OCI-LY1 (cell line): ENCODE results near the gene TNIP3.

Experiments used
- H2AFZ ChIP-seq: fragments of 200-600 bp; sonication (generic), shearing (Covaris generic); 2 replicates; pipeline ENCODE4 v1.6.0; 2014; ENCODE audit warnings: antibody characterized with exemption, mild to moderate bottlenecking, low read length
- H3F3A ChIP-seq: fragments of 200-600 bp; sonication (generic), shearing (Covaris generic); 2 replicates; pipeline ENCODE4 v1.6.0; 2014; ENCODE audit warnings: mild to moderate bottlenecking, antibody characterized with exemption, low read length, moderate library complexity; ENCODE audit not compliant: insufficient read depth
- H3K27ac ChIP-seq: fragments of 200-600 bp; sonication (generic); 2 replicates; pipeline ENCODE4 v1.5.1; 2014; ENCODE audit warnings: low read length, mixed run types, mild to moderate bottlenecking, low read depth; ENCODE audit not compliant: poor library complexity, severe bottlenecking
- H3K27me3 ChIP-seq: fragments of 200-600 bp; sonication (generic); 2 replicates; pipeline ENCODE4 v1.6.0; 2014; ENCODE audit warnings: antibody characterized with exemption, mild to moderate bottlenecking, low read length, moderate library complexity; ENCODE audit not compliant: insufficient read depth
- H3K36me3 ChIP-seq: fragments of 200-600 bp; sonication (generic); 2 replicates; pipeline ENCODE4 v1.6.1; 2014; ENCODE audit warnings: mild to moderate bottlenecking, antibody characterized with exemption, low read length, moderate library complexity, mixed read lengths; ENCODE audit not compliant: insufficient read depth
- H3K4me1 ChIP-seq: fragments of 200-600 bp; sonication (generic); 2 replicates; pipeline ENCODE4 v1.5.1; 2014; ENCODE audit warnings: mild to moderate bottlenecking, low read length, moderate library complexity; ENCODE audit not compliant: insufficient read depth, severe bottlenecking
- H3K4me2 ChIP-seq: fragments of 200-600 bp; sonication (generic), shearing (Covaris generic); 2 replicates; pipeline ENCODE4 v1.6.1; 2014; ENCODE audit warnings: low read length
- H3K4me3 ChIP-seq: fragments of 200-600 bp; sonication (generic); 2 replicates; pipeline ENCODE4 v1.5.1; 2014; ENCODE audit warnings: low read length, low read depth, mild to moderate bottlenecking, mixed read lengths; ENCODE audit not compliant: poor library complexity, severe bottlenecking
- H3K79me2 ChIP-seq: fragments of 200-600 bp; shearing (Covaris generic); 2 replicates; pipeline ENCODE4 v1.6.1; 2016; ENCODE audit warnings: mixed run types, low read length, mixed read lengths; ENCODE audit not compliant: insufficient read depth
- H3K9ac ChIP-seq: fragments of 200-600 bp; sonication (generic), shearing (Covaris generic); 2 replicates; pipeline ENCODE4 v1.6.1; 2014; ENCODE audit warnings: mild to moderate bottlenecking, low read length, mixed read lengths
- H3K9me2 ChIP-seq: fragments of 200-600 bp; sonication (generic), shearing (Covaris generic); 2 replicates; pipeline ENCODE4 v1.6.1; 2014; ENCODE audit warnings: low read depth, mild to moderate bottlenecking, low read length, mixed read lengths
- H3K9me3 ChIP-seq: fragments of 200-600 bp; shearing (Covaris generic); 2 replicates; pipeline ENCODE4 v1.6.1; 2014; ENCODE audit warnings: low read length, mixed read lengths
- H4K20me1 ChIP-seq: fragments of 200-600 bp; sonication (generic), shearing (Covaris generic); 2 replicates; pipeline ENCODE4 v1.6.0; 2016; ENCODE audit warnings: mild to moderate bottlenecking, low read length; ENCODE audit not compliant: insufficient read depth
- CTCF ChIP-seq: fragments of 200-600 bp; sonication (generic), shearing (Covaris generic); IDR thresholded peaks from 2 replicates; pipeline ENCODE4 v1.5.1; 2017; ENCODE audit warnings: mild to moderate bottlenecking, antibody characterized with exemption, low read length, moderate library complexity, mixed read lengths
- EZH2 ChIP-seq: fragments of 200-600 bp; sonication (generic), shearing (Covaris generic); IDR thresholded peaks from 2 replicates; pipeline ENCODE4 v1.8.0; 2017; ENCODE audit warnings: borderline replicate concordance, mixed run types, mild to moderate bottlenecking, antibody characterized with exemption, low read length, moderate library complexity, mixed read lengths

Gene TNIP3

GRCh38 chr4:121168446-121169281, 4.5 kb upstream of the TNIP3 start:
- Histone ChIP-seq H3F3A (no peaks in the 10 kb centered on the region), H3K4me2 (no peak overlapping the region), H3K27me3 (no peaks in the 10 kb centered on the region), H3K79me2 (no peaks in the 10 kb centered on the region), H3K4me3 (no peak overlapping the region), H3K36me3 (no peaks in the 10 kb centered on the region), H3K9ac (no peak overlapping the region), H3K4me1 (no peaks in the 10 kb centered on the region), H2AFZ (no peak overlapping the region), H3K9me2 (no peaks in the 10 kb centered on the region), H3K9me3 (no peaks in the 10 kb centered on the region), H4K20me1 (no peaks in the 10 kb centered on the region), H3K27ac (no peak overlapping the region)
- TF ChIP-seq EZH2 (no peak), CTCF (no peak)

- H3K9me3 ChIP-seq = no peaks in the 10 kb centered on the region
- H3K4me3 ChIP-seq = no peak overlapping the region
- no peak overlapping the region for H2AFZ ChIP-seq
- no peaks in the 10 kb centered on the region for H3K79me2 ChIP-seq
- H3K4me1 ChIP-seq = no peaks in the 10 kb centered on the region
- H4K20me1 ChIP-seq = no peaks in the 10 kb centered on the region
- H3K9ac ChIP-seq = no peak overlapping the region
- H3K9me2 ChIP-seq = no peaks in the 10 kb centered on the region
- H3K4me2 ChIP-seq = no peak overlapping the region
- H3K36me3 ChIP-seq = no peaks in the 10 kb centered on the region
- no peaks in the 10 kb centered on the region for H3K27me3 ChIP-seq
- TF ChIP-seq EZH2 (no peak), CTCF (no peak)
- H3K27ac ChIP-seq = no peak overlapping the region
- H3F3A ChIP-seq = no peaks in the 10 kb centered on the region
Observed at GRCh38 chr4:121166976-121167375, 2.9 kb upstream of the TNIP3 start.

- H3K27ac ChIP-seq = no peak overlapping the region
- H3K9me3 ChIP-seq = no peaks in the 10 kb centered on the region
- no peaks in the 10 kb centered on the region for H3K4me1 ChIP-seq
- no peak overlapping the region for H3K4me3 ChIP-seq
- no peaks in the 10 kb centered on the region for H3K36me3 ChIP-seq
- H3K9ac ChIP-seq = no peak overlapping the region
- TF ChIP-seq CTCF = no peak
- TF ChIP-seq EZH2 = no peak
- no peaks in the 10 kb centered on the region for H4K20me1 ChIP-seq
- no peak overlapping the region for H2AFZ ChIP-seq
- no peaks in the 10 kb centered on the region for H3K27me3 ChIP-seq
- no peaks in the 10 kb centered on the region for H3K79me2 ChIP-seq
- no peaks in the 10 kb centered on the region for H3F3A ChIP-seq
- H3K4me2 ChIP-seq = no peak overlapping the region
- H3K9me2 ChIP-seq = no peaks in the 10 kb centered on the region
Observed at GRCh38 chr4:121165206-121165605, 1.1 kb upstream of the TNIP3 start.
